Liver (tissue), 9 donors: ENCODE measurements around the gene CDC42BPA. TPM values are rescaled to one million over a fixed set of nuclear protein-coding genes. Genes with fewer than 3 reads are reported as not detected.
"Not testable (repeated sequence)": the region's sequence is repeated elsewhere in the genome, so short reads cannot be mapped to it uniquely, and the experiment has no call there.

Source experiments
- DNase-seq: peaks from one replicate; pipeline ENCODE4 v3.0.0-alpha.2; 2017; ENCODE audit warnings: low spot score
- H3K27ac ChIP-seq, 2 donors: one replicate each; pipeline ENCODE4 v1.7.0; 2013; ENCODE audit warnings: inconsistent platforms in 2 of 2, low read length in 2 of 2, control low read depth in 1 of 2, low read depth in 1 of 2, mild to moderate bottlenecking in 1 of 2
- H3K27me3 ChIP-seq, 4 donors: one replicate each; pipeline versions ENCODE4 v1.6.1 to v1.7.0; 2013; ENCODE audit warnings: low read length in 3 of 4, inconsistent platforms in 1 of 4, mild to moderate bottlenecking in 1 of 4, moderate library complexity in 1 of 4; ENCODE audit not compliant: control insufficient read depth in 4 of 4, insufficient read depth in 4 of 4
- H3K36me3 ChIP-seq, 4 donors: one replicate each; pipeline versions ENCODE4 v1.6.1 to v1.7.0; 2013; ENCODE audit warnings: low read length in 3 of 4, mild to moderate bottlenecking in 3 of 4, low read depth in 1 of 4, moderate library complexity in 1 of 4; ENCODE audit not compliant: control insufficient read depth in 4 of 4, insufficient read depth in 3 of 4
- H3K4me1 ChIP-seq, 4 donors: one replicate each; pipeline versions ENCODE4 v1.6.1 to v1.7.0; 2013; ENCODE audit warnings: low read length in 3 of 4, mild to moderate bottlenecking in 3 of 4, moderate library complexity in 1 of 4; ENCODE audit not compliant: control insufficient read depth in 4 of 4, insufficient read depth in 4 of 4
- H3K4me3 ChIP-seq, 3 donors: one replicate each; pipeline versions ENCODE4 v1.6.1 to v1.7.0; 2013; ENCODE audit warnings: low read length in 3 of 3, control low read depth in 1 of 3, low read depth in 1 of 3, mild to moderate bottlenecking in 1 of 3
- H3K9ac ChIP-seq, 2 donors: one replicate each; pipeline ENCODE4 v1.7.0; 2013; ENCODE audit warnings: low read length in 2 of 2, mild to moderate bottlenecking in 2 of 2, moderate library complexity in 2 of 2, control low read depth in 1 of 2, low read depth in 1 of 2
- H3K9me3 ChIP-seq, 4 donors: one replicate each; pipeline versions ENCODE4 v1.6.1 to v1.7.0; 2013; ENCODE audit warnings: low read length in 3 of 4; ENCODE audit not compliant: control insufficient read depth in 4 of 4
- EGR1 ChIP-seq, 2 donors: IDR thresholded peaks; 2 replicates each; pipeline ENCODE4 v1.6.1; 2016 to 2018; ENCODE audit warnings: antibody characterized with exemption in 2 of 2, low read depth in 2 of 2
- FOXA1 ChIP-seq: IDR thresholded peaks from 2 replicates; pipeline ENCODE4 v1.6.1; 2016; ENCODE audit warnings: antibody characterized with exemption
- HNF4A ChIP-seq, 2 donors: conservative IDR thresholded peaks; 2 replicates each; pipeline ENCODE4 v1.6.1; 2016; ENCODE audit warnings: antibody characterized with exemption in 2 of 2, mild to moderate bottlenecking in 2 of 2
- JUND ChIP-seq, 2 donors: IDR thresholded peaks; 2 replicates each; pipeline ENCODE4 v1.6.1; 2016; ENCODE audit warnings: antibody characterized with exemption in 2 of 2
- NR2F2 ChIP-seq: IDR thresholded peaks from 2 replicates; pipeline ENCODE4 v1.6.1; 2016; ENCODE audit warnings: antibody characterized with exemption
- RXRA ChIP-seq, 2 donors: IDR thresholded peaks; 2 replicates each; pipeline ENCODE4 v1.6.1; 2017 to 2018; ENCODE audit warnings: antibody characterized with exemption in 2 of 2, mild to moderate bottlenecking in 1 of 2
- SP1 ChIP-seq: IDR thresholded peaks from 2 replicates; pipeline ENCODE4 v1.6.1; 2018; ENCODE audit warnings: antibody characterized with exemption, mild to moderate bottlenecking
- YY1 ChIP-seq: IDR thresholded peaks from 2 replicates; pipeline ENCODE4 v1.6.1; 2016; ENCODE audit warnings: antibody characterized with exemption, mild to moderate bottlenecking
- ZBTB33 ChIP-seq: IDR thresholded peaks from 2 replicates; pipeline ENCODE4 v1.6.1; 2016; ENCODE audit warnings: antibody characterized with exemption
- WGBS: extraction: QIAGEN DNeasy Blood & Tissue Kit; methylation state at CpG from one replicate; pipeline ENCODE4 v1.1.7; 2013; 5-methylcytosine and 5-hydroxymethylcytosine counted together
- polyA plus RNA-seq, 2 donors: library from polyadenylated mRNA; stranded (reverse) in 1 of 2; unstranded in 1 of 2; fragments of 200-250 nt in 1 of 2; fragments of >200 nt in 1 of 2; fragmentation: Nextera tagmentation in 1 of 2; extraction: Ambion mirVana in 1 of 2; gene quantifications; one replicate each; pipeline versions ENCODE4 v1.2.1 to v1.2.3, GENCODE V29; 2013 to 2015
- total RNA-seq, 2 donors: library from RNA; depleted of rRNA; stranded (reverse); fragments of >200 nt; gene quantifications; one replicate each; pipeline ENCODE4 v1.2.3, GENCODE V29; 2014
- TF ChIP-seq, protein P1 (sequence below): fragments of 150-350 bp; IDR thresholded peaks from 2 replicates; pipeline ENCODE4 v1.5.1; 2017; ENCODE audit warnings: improper control_type of control experiment, low read depth, low read length; ENCODE audit not compliant: missing input control
- TF ChIP-seq, protein P2 (sequence below): IDR thresholded peaks from 2 replicates; pipeline ENCODE4 v1.6.1; 2016; ENCODE audit warnings: antibody characterized with exemption
- donor health status: healthy.
- donor health status: healthy.
- donor health status: healthy.
- donor health status: healthy.
- donor health status: healthy.

The CDC42BPA gene
- total and polyA plus RNA-seq, 4 donors = 5.8 to 39.9 (median 24.3) TPM

- TF ChIP-seq FOXA1 = no peak
- TF ChIP-seq EGR1 (IDR thresholded peaks at IDR 0.05; ENCODE audit: low read depth in 2 of 2) = no peak
- no peak for TF ChIP-seq HNF4A (conservative IDR thresholded peaks at IDR 0.05)
- no peak for TF ChIP-seq JUND (IDR thresholded peaks at IDR 0.05)
- no peak for DNase-seq
Observed at GRCh38 chr1:227343206-227343605, 24.9 kb upstream of the CDC42BPA start.

GRCh38 chr1:227342075-227342829 is 24.0 kb upstream of the CDC42BPA start:
- H3K9me3 ChIP-seq = no peaks in the 10 kb centered on the region
- no peaks in the 10 kb centered on the region for H3K36me3 ChIP-seq
- H3K27ac ChIP-seq = no peak overlapping the region
- DNase-seq = no peak
- H3K4me1 ChIP-seq = no peaks in the 10 kb centered on the region
- H3K9ac ChIP-seq = no peak overlapping the region
- WGBS = 97% methylated on average over 3 of the region's 3 CpGs
- H3K4me3 ChIP-seq = no peak overlapping the region
- no peaks in the 10 kb centered on the region for H3K27me3 ChIP-seq
- no peak for TF ChIP-seq YY1
- TF ChIP-seq, protein P1, sequence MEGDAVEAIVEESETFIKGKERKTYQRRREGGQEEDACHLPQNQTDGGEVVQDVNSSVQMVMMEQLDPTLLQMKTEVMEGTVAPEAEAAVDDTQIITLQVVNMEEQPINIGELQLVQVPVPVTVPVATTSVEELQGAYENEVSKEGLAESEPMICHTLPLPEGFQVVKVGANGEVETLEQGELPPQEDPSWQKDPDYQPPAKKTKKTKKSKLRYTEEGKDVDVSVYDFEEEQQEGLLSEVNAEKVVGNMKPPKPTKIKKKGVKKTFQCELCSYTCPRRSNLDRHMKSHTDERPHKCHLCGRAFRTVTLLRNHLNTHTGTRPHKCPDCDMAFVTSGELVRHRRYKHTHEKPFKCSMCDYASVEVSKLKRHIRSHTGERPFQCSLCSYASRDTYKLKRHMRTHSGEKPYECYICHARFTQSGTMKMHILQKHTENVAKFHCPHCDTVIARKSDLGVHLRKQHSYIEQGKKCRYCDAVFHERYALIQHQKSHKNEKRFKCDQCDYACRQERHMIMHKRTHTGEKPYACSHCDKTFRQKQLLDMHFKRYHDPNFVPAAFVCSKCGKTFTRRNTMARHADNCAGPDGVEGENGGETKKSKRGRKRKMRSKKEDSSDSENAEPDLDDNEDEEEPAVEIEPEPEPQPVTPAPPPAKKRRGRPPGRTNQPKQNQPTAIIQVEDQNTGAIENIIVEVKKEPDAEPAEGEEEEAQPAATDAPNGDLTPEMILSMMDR = no peak
- TF ChIP-seq RXRA (IDR thresholded peaks at IDR 0.05) = no peak
- no peak for TF ChIP-seq SP1
- no peak for TF ChIP-seq JUND (IDR thresholded peaks at IDR 0.05)
- no peak for TF ChIP-seq EGR1 (IDR thresholded peaks at IDR 0.05; ENCODE audit: low read depth in 2 of 2)
- TF ChIP-seq, protein P2, sequence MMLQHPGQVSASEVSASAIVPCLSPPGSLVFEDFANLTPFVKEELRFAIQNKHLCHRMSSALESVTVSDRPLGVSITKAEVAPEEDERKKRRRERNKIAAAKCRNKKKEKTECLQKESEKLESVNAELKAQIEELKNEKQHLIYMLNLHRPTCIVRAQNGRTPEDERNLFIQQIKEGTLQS = no peak
- TF ChIP-seq NR2F2 = no peak
- TF ChIP-seq ZBTB33 = no peak

More at GRCh38 chr1:227343206-227343605, 24.9 kb upstream of the CDC42BPA start:
- H3K9ac ChIP-seq = no peak overlapping the region
- H3K27me3 ChIP-seq = no peaks in the 10 kb centered on the region
- no peaks in the 10 kb centered on the region for H3K36me3 ChIP-seq
- no peak overlapping the region for H3K4me3 ChIP-seq
- H3K9me3 ChIP-seq = no peaks in the 10 kb centered on the region
- H3K4me1 ChIP-seq = no peaks in the 10 kb centered on the region
- no peak overlapping the region for H3K27ac ChIP-seq

DNA sequence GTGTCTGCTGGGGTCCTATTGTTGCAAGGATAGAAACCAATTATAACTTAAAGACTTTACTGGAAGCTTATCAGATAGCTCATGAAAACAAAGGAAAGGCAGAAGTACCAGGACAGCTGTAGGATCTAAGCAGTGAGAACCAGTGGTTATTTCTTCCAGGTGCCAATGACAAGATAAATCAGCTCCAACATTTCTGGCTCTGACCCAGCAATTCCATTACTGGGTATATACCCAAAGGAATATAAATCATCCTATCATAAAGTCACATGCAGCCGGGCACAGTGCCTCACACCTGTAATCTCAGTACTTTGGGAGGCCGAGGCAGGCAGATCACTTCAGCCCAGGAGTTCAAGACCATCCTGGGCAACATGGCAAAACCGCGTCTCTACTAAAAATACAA is 17.8 kb upstream of the CDC42BPA start:
- 97% methylated on average over 4 of the region's 4 CpGs for WGBS
- not testable (repeated sequence) for H3K27me3 ChIP-seq, H3K9me3 ChIP-seq, H3K9ac ChIP-seq, H3K27ac ChIP-seq, H3K36me3 ChIP-seq, H3K4me3 ChIP-seq, DNase-seq, H3K4me1 ChIP-seq
